ENCODE results near the gene SLC4A7. TPM values are rescaled to one million over a fixed set of nuclear protein-coding genes. Genes with fewer than 3 reads are reported as not detected.

SLC4A7 gene
- 51.4 and 61.5 TPM in 2 replicates for total RNA-seq

GRCh38 chr3:27484015-27484844 lies at the start of gene SLC4A7:
SLC4A7 (minus strand) TSS chr3:27484384; CDS start chr3:27484126, 258 bp downstream.

GRCh38 chr3:27368831-27369607 lies 115.2 kb downstream of the SLC4A7 start, which contains the start of gene NEK10:
NEK10 (minus strand) TSS chr3:27369383; CDS start chr3:27352882, 16,501 bp downstream.

Other genes with a start within 250 kb of the SLC4A7 start
- gene NEK10, start 115.0 kb downstream of the SLC4A7 start, total RNA-seq: 0.04 and 0.23 TPM in 2 replicates
- gene EOMES, start 237.9 kb upstream of the SLC4A7 start, total RNA-seq: 1.9 and 2.7 TPM in 2 replicates